Astrocyte of the hippocampus (primary cell): Measurements from ENCODE around the gene HES4.
"Not testable (repeated sequence)": the region's sequence is repeated elsewhere in the genome, so short reads cannot be mapped to it uniquely, and the experiment has no call there.

Source experiments
- DNase-seq: peaks from one replicate; pipeline ENCODE4 v3.0.0; 2011; ENCODE audit warnings: low read depth, low spot score

HES4 gene

GRCh38 chr1:1018321-1018685, 18.4 kb upstream of the HES4 start:
- DNase-seq, result not testable (repeated sequence)

- not testable (repeated sequence) for DNase-seq
Observed at GRCh38 chr1:1017397-1018320, 17.8 kb upstream of the HES4 start.

- peak; percentile 48 for DNase-seq
Observed at GRCh38 chr1:1014799-1015681, 15.1 kb upstream of the HES4 start.

GRCh38 chr1:1013922-1014648, 14.2 kb upstream of the HES4 start:
- DNase-seq, result no peak

- peak; percentile 96 for DNase-seq
Observed at GRCh38 chr1:1013105-1013921, 13.4 kb upstream of the HES4 start, which contains the start of gene ISG15. TSS of gene ISG15 (plus strand) at chr1:1013497. CDS start at chr1:1013574, 77 bp downstream.

GRCh38 chr1:1012736-1013104, 12.8 kb upstream of the HES4 start:
- DNase-seq, result not testable (repeated sequence)

- DNase-seq, result no peak
Observed at GRCh38 chr1:1011396-1011949, 11.6 kb upstream of the HES4 start.

- DNase-seq, result not testable (repeated sequence)
Observed at GRCh38 chr1:1010131-1010530, 10.2 kb upstream of the HES4 start.

- no peak for DNase-seq
Observed at GRCh38 chr1:1006305-1007159, 6.6 kb upstream of the HES4 start.

- DNase-seq, result no peak
Observed at GRCh38 chr1:1005774-1006304, 5.9 kb upstream of the HES4 start.

- peak; percentile 72 for DNase-seq
Observed at GRCh38 chr1:1004780-1005697, 5.1 kb upstream of the HES4 start.

- DNase-seq, result no peak
Observed at GRCh38 chr1:1004420-1004779, 4.5 kb upstream of the HES4 start.

GRCh38 chr1:1003618-1004419, 3.9 kb upstream of the HES4 start:
- no peak for DNase-seq

GRCh38 chr1:1001057-1001783, 1.3 kb upstream of the HES4 start:
- DNase-seq, result no peak

GRCh38 chr1:1000357-1001056, 610 bp upstream of the HES4 start:
- peak; percentile 95 for DNase-seq
